ENCODE data around the gene TNPO1.

Gene TNPO1

DNA sequence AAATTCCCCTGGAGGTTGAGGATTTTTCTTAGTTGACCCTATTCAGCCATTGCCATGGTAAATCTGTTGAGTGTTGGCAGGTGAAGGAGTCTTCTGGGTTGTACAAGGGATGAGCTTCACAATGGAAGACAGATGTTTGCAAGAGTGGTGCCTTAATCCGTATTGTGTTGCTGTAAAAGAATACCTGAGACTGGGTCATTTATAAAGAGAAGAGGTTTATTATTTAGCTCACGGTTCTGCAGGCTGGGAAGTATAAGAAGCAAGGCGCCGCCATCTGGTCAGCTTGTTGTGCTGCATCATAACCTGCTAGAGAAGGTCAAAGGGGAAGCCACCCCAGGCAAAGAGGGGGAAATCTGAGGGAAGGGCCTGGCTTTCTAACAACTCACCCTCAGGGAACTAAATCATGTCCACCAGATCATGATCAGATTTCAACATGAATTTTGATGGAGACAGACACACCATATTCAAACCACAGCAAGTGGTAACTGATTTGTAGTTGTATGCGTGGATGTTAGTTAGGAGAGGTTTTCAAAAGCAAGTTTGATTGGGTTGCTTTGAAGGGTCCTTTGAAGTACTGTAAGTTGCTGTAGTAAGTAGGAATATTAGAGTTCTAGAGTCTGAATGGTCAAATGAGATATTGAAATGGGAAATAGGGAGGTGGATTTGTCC, 2.5 kb downstream of the TNPO1 start:
- peak; percentile 64 for DNase-seq

DNA sequence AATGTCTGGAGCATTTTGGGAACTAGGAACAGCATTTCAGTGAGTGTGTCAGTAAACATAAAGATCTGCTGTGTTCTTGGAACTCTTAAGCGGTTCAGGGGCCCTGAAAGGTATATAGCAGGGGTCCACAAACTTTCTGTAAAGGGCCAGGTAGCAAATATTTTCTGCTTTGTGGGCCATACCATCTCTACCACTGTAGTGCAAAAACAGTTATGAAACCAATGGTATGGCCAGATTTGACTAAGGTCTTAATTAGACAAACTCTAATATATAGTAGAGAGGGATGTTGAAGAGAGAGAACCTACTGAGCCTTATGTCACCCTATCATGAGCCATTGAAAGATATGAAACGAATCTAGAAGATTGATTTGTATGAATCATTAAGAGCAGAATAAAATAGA, 5.3 kb downstream of the TNPO1 start:
- DNase-seq = no peak

DNA sequence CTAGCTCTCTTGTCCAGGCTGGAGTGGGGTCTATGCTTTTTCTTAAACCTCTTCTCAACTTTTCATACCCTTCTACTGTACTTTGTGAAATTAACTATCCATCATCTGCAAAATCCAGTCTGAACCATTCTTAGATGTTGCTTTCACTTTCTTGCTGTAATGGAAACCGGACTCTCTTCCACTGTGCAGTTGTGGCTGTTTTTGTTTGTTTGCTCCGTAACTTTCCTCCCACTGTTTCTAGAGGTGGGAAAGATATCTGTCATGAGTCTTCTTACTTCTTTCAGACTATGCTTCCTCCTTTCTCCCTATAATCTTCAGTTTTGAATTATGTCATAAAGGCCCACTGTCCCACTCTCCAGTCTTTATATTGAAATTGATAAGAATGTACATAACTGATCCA, 6.5 kb downstream of the TNPO1 start:
- no peak for DNase-seq

DNA sequence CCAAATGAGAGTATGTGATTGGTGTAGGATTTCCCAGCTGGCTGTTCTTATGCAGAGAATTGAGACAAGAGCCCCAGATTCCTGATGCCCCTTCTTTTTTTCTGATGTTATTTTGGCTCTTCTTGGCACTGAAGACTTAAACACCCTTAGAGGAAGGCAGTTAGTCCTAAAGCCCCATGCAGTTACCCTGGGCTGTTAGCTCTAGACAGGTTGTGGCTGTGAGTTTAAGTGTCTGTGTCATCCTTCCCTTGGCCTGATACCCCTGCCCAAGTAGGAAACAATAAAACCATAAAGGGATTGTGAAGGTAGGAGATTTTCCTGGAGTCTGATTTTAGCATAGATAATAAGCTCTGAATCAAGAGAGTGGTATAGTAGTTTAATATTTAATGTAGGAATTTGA, 13.2 kb downstream of the TNPO1 start:
- no peak for DNase-seq

DNA sequence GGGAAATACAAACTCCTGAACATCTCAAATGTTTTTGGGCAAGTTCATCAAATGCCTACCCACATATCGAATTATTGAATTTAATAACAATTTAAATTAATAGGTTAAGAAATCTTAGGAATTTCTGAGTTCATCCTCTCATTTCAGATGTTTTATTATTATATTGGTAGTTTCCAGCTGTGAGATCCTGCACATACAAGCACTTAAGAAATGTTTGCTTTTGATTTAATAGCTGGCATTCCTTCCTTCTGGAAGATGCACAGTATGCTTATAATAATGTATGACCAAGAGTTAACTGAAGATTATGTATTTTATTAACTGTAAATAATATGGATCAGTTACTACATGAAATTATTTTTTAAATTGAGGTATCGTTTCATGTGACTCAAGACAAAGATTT, 13.9 kb downstream of the TNPO1 start:
- no peak for DNase-seq

DNA sequence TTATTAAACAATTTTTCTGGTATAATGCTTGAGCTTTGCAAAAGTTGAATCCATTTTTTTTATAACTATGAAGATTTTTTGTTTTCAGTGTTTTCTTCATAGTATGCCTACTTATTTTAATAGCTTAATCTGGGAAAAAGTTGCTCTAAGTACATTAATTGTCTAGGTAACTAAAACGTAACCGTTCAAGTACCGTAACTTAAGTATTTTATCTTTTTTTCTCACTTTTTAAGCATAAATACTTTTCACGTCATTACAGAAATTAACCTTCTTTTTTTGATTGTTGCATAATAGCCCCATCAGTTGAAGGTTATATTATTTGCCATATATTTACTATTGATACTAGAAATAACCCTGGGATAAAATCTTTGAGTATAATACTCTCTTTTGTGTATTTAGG, 15.2 kb downstream of the TNPO1 start:
- DNase-seq = no peak

DNA sequence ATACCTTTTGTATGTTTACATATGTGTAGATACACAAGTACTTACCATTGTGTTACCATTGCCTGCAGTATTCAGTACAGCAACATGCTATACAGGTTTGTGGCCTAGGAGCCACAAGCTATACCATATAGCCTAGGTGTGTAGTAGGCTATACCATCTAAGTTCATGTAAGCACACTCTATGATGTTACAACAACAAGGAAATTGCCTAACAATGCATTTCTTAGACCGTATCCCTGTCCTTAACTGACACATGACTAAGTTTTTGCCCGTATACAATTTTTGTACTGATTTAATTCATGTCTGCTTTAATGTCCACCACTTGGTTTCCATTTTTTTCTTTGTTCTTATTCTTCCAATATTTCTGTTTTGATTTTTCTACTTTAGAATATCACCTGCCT, 18.5 kb downstream of the TNPO1 start:
- no peak for DNase-seq

DNA sequence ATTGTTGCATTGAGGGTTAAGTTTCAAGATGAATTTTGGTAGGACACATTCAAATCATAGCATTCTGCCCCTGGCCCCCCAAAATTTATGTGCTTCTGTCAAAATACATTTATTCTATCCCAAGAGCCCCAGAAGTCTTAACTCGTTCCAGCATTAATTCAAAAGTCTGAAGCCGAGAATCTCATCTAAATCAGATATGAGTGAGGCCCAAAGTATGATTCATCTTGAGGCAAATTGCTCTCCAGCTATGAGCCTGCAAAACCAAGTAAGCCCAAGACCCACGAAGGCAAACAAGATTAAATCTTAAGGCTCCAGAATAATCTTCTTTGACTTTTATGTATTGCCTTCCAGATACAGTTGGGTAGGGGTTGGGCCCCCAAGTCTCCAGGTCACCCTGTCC, 19.2 kb downstream of the TNPO1 start:
- no peak for DNase-seq

DNA sequence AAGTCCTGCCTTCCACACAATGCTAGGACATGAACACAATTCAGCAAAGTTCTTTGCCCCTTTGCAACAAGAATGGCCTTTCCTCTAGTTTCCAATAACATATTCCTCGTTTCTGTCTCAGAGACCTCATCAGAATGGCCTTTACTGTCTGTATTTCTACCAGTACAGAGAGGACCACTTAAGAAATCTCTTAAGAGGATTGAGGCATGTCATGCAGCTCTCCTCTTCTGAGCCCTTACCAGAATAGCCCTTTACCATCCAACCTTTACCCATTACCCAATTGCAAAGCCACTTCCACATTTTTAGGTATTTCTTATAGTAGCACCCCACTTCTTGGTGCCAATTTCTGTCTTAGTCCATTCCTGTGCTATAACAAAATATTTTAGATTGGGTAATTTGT, 20.3 kb downstream of the TNPO1 start:
- no peak for DNase-seq

DNA sequence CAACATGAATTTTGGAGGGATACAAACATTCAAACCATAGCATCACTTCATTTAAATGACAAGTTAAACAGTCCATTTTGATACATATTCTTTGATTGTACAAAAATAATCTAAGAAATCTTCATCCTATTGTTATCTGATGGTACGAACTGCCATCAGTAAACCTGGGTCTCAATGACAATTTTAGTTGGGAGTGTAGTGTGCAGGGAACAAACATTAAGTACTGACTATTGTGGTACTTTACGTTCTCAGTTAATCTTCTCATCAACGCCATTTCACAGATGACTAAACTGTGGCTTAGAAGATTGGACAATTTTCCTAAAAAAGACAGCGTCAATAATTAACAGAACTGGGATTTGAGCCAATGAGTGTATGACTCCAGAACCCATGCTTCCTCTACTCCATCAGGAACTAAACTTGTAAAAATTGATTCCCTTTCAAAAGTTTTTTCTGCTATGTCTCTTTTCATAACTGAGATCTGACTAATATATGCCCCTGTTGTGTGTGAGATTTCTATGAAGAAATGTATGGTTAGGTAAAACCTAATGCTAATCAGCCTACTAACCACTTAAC, 21.1 kb downstream of the TNPO1 start:
- DNase-seq = no peak

DNA sequence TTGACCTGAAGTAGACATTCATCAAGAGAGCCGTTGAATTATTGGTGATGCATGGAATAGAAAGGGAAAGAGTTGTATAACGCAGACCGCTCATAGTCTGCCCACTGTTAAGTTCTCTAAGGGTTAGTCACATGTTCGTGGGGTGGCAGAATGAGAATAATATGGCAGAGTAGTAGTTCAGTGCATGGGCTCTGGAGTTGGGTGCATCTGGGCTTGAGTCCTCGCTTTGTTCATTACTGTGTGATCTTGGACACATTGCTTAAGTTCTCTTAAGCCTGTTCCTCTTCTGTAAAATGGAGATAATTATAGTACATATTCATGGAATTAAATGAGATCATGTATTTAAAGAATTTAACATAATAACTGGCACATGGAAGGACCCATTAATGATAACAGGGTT, 23.6 kb downstream of the TNPO1 start:
- no peak for DNase-seq

DNA sequence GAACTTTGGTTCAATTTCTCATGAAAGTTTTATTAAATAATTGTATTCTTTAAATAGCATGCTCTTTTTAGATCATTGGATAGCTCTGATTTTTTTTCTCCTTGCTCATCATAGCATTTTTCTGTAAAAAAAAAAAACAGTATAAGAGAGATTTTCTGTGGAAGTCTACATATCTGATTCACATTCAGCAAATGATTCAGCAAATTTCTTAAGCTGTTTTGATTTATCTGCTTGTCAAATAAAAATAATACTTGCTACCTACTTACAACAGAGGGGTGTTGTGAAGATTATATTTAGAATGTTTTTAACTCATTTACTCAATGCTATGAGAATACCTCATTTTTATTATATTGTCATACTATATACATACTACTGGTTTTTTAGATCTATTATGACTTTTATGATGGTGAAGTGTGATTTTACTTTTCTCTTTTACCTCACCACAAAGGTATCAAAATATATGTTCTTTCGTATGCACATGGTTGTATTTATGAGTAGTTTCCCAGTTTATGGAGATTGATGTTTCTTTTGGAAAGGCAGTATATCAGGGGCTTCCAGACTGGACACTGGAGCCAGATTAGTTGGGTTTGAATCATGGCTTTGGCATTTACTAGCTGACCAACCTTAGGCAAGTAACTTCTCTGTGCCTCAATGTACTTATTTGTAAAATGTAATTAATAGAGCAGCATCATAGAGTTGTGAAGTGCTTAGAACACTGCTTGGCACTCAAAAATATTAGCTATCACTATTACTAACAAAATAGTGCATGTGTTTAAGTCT, 25.5 kb downstream of the TNPO1 start:
- no peak for DNase-seq

DNA sequence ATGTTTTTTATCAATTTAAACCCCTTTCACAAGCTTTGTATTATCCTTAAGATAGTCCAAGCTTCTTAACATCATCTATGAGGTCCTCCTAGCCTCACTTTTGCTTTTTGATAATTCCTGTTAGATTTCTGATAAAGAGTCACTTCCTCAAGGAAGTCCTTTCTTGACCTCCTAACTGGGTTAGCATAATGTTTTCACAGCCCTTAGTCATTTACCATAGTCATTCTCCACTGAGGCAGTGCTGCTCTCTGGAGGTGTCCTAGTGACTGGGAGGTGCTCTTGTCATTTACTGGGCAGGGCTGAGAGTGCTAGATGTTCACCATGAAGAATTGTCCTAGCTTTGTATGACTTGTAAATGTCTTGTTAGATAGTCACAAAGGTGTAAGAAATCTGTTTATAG, 26.4 kb downstream of the TNPO1 start:
- no peak for DNase-seq

DNA sequence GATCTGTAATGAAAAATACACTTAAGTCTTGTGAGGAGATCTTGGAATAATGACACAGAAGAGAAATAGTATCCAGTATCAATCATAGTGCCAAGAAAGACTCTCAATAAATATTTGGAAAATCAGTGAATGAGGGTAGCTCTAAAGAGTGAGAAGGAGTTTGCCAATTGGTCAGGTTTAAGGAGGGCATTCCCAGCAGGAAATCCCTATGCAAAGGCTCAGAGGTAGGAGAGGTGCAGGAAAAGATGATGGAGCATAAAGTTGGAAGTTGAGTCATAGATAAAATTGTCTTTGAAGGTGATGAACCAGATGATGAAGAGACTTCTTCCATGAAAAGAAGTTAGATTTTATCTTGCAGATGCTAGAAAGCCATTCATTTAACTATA, 27.8 kb downstream of the TNPO1 start:
- DNase-seq = no peak

DNA sequence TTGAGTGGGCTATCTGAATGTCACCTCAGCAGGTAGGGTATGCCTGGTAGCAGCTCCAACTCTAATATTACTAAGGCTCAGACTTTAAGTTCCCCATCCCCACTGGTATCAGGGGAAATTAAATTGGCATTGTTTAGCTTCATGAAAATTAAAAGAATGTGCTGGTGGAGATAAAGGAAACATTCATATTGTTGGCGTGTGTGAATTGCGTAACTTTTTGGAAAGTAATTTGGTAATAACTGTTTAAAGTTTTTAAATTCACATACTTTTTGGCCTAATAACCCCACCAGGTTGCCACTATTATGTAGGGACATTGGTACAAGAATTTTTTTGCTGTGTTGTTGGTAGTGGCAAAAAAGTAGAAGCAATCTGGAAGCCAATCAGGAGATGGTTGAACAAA, 29.4 kb downstream of the TNPO1 start:
- DNase-seq = no peak

DNA sequence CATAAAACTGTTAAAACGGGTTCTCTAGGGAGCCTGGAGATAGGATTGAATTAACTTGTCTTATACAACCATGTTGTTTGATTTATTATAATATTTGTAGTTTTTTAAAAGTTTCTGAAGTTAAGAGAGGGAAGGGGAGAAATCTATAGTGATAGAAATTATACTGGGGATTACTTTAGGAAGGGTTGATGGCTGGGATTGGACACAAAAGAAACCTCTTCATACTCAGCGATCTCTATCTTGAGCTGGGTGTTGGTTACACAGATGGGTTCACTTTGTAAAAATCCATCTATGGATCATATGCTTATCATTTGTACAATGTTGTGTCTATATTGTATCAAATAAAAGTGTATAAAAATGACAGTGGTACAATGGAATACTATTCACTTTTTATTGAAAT, 30.0 kb downstream of the TNPO1 start:
- no peak for DNase-seq

DNA sequence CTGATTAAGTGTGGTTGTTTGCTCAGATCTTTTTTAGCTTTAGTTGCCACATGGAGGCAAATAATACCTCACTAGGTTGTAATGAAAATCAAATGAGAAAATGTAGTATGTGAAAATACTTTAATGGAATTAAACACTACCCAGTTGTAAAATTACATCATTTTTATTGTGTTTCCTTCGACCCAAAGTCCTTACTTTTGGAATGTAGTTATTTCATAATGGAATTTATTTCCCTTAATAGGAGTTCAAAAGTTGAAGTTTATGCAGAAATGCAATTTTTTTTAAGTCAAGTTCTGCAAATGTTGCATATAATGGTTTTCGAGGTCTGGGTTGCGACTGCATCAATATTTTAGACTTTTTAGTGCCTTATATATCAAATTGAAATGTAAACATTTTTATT, 31.0 kb downstream of the TNPO1 start:
- no peak for DNase-seq

DNA sequence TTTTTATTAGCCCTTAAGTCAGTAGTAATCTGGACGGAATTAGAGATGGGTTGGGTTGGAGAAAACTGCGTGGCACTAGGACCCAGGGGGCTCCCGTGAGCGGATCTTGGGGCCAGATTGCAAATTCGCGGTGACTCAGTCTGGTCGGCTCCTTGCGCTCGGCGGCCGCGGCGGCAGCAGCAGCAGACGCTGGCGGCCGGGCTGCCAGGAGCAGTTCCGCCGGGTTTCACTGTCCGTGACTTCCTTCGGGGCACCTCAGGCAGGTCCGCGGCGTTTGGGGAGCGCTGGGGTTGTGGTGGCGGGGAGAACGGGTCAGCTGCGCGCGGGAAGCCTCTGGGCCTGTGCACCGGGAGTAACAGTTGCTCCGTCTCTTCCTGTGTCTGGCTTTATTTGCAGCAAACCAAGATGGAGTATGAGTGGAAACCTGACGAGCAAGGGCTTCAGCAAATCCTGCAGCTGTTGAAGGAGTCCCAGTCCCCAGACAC, 31.6 kb downstream of the TNPO1 start:
- DNase-seq = peak; percentile 84

DNA sequence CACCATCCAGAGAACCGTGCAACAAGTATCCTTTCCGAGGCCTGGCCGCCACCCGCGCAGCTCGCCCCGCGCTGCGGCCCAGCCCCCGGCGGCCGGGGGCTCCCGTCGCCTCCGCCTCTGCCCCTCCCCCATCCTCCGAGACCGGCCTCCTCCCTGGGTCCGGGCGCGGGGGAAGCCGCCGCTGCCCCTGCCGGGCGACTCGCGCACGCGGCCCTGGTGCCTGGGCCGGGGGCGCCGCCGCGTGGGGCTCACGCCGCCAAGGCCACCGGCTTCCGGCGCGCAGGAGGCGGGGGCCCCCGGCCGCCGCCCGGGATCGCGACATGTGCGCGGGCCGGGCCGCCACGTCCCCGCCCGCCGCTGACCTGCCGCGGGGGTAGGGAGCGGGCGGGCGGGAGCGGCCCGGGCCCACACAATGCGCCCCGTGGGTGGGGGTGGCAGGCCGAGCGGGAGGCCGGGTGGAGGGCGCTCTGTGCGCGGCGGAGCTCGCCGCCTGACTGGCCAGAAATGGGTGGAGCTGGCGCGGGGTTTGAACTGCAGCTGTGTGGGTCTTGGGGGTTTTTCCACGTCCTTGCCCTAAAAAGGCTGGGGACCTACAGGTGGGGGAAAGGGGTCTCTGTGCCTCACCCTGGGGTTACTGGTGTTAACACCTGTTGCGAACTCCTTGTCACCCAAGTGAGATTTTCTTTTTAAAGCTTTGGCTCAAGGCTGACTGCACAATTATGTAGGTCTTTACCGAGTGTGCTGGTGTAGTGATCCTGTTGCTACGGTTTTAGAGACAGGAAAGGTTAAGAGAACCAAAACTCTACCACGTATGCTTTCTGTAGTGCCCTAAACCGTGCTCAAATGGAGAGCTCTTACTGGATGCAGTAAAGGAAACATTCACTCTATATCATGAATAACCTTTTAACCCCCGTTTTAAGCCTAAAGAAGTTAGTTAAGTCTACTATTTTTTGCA, 32.3 kb downstream of the TNPO1 start:
- DNase-seq = peak; percentile 48

DNA sequence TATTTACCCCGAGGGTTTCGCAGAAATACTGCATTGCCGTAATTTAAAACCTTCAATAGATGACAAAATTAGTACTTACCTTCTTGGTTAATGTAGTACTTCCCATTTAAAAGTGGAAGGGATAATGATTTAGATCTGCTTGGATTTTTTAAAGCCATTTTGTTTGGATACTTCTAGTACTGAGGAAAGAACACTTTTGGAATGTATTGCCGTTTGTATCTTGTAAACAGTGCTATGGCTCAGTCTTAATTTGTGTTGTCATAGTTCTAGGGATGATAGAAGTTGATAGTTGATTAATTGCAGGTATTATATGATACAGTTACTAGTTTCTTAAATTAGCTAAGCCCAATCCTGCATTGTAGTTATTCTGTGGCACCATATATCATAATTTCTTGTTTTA, 33.1 kb downstream of the TNPO1 start:
- DNase-seq = no peak

DNA sequence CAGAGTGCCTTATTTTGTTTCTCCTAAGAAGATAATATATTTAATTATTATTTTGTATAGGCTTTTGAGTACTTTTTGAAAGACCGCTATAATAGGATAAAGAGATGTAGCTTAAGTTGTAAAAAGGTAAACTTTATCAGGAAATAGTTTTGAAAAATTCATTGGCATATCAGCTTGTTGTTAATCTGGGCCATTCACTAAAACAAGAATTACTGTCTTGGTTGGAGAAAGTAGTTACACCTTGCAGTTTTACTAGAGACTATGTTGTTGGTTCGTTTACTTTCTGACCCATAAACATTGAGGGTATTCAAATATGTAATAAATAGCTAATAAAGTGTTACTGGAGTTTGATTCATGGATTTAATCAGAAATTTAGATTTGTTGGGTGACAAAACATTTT, 33.7 kb downstream of the TNPO1 start:
- no peak for DNase-seq

DNA sequence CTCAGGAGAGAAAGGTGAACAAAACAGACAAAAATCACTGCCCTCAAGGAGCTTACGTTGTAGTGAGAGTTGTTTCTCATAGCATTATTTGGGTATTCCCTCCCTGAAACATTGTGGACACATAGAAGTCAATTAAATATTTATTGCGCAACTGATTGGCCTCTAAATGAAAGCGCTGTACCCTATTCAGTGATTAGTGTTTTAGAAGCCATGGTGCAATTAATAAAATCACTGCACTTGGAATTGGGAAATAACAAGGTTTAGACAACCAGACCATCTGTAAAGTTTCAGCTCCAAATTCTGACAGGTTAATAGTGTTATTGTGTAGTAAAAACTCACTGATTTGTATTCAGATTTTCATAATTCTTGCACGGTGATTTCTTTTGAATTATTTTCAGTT, 35.9 kb downstream of the TNPO1 start:
- no peak for DNase-seq

DNA sequence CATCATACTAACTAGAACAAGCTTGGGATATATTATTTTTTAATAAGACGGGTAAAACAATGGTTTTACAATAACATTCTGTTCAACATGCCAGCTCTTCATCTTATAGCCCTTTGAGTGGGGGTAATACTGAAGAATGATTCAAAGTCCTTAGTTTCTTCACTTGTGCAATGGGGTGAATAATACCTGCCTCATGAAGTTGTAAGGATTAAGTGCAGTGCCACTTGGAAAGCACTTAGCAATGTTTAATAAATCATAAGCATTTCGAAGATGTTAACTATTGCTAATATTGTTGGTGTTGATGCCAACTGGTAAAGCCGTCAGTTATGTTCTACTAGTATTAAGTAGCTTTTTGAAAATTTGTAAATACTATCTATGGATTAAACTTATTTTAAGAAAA, 38.0 kb downstream of the TNPO1 start:
- no peak for DNase-seq

Data from CD4-positive, alpha-beta T cell treated with Interleukin-12 subunit alpha and Interleukin-12 subunit beta, for 1 hour (primary cell).